Dedifferentiated amniotic fluid mesenchymal stem cell (primary cell): ENCODE measurements around the gene PDXK.

ENCODE experiments used
- DNase-seq: peaks from one replicate; pipeline ENCODE4 v3.0.0-alpha.2; 2016; ENCODE audit errors: extremely low spot score

Gene PDXK

DNA sequence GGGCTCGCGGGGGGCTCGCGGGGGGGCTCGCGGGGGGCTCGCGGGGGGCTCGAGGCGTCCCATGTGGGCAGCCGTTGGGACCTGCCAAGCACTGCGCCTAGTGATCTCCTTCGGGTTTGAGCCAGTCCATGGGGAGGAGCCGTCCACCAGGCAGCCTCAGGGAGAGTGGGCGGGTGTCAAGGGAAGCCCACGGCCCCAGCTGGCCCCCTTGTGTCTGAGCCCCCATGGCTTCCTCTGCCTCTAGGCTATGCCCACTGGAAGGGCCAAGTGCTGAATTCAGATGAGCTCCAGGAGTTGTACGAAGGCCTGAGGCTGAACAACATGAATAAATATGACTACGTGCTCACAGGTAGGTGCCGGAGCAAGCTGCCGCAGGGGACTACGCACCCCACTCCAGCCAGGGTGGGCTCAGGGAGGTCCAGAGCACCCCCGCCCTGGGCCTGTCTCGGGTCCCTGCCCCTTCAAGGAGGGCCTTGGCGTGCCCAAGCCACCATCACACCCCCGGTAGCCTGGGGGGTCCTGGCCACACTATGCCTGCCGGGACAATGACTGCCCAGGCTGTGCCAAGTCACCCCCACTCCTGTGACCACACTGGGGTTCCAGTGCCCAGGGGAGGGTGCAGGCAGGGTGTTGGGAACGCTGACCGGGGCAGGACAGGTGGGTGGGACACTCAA lies 22.6 kb downstream of the PDXK start:
- DNase-seq, result no peak

DNA sequence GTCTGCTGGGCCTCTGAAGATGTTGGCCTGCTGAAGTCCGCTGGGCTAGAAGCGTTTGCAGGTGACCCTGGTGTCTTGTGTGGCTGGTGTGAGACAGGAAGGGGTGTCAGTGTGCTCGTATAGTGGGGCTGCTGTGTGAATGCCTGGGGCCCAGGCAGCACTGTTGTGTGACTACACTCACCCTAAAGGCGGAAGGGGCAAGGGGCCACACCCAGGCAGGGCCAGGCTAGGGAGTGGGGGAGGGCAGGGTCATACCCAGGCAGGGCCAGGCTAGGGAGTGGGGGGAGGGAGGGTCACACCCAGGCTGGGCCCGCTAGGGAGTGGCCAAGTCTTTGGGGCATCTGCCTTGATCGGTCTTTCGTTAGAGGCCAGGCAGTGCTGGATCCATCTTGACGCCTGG lies 25.0 kb downstream of the PDXK start:
- no peak for DNase-seq

DNA sequence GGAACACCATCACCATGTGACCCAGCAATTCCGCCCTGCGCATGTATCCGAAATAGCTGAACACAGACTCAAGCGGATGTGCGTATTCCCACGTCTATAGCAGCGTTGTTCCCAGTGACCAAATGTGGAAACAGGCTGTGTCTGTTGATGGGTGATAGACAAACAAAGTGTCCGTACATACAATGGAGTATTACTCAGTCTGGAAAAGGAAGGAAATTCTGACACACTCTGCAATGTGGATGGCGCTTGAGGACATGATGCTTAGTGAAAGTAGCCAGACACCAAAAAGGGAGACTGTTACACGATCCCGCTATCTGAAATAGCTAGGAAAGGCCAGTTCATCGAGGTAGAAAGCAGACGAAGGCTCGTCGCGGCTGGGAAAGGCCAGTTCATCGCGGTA lies 25.8 kb downstream of the PDXK start:
- DNase-seq, result no peak

DNA sequence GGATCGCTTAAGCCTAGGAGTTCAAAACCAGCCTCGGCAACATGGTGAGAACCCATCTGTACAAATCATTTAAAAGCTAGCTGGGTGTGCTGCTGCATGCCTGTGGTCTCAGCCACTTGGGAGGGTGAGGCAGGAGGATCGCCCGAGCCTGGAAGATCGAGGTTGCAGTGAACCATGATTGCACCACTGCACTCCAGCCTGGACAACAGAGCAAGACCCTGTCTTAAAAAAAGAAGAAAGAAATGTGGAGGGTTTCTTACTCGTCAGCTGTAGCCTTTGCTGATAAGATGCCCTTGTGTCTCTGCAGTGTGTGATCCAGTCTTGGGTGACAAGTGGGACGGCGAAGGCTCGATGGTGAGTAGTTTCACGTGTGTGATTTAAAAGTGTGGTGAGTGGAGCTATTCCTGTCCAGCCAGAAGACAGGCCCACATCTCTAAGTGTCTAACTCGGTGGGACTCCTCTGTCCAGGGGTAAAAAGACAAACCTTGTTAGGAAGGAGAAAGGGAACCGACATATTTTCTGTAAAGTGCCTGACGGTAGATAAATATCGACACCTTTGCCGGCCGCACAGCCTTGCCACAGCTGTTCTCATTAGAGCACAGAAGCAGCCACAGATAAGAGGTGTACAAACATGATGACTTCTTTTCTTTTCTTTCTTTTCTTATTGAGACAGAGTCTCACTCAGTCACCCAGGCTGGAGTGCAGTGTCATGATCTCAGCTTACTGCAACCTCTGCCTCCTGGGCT lies 27.0 kb downstream of the PDXK start:
- no peak for DNase-seq

DNA sequence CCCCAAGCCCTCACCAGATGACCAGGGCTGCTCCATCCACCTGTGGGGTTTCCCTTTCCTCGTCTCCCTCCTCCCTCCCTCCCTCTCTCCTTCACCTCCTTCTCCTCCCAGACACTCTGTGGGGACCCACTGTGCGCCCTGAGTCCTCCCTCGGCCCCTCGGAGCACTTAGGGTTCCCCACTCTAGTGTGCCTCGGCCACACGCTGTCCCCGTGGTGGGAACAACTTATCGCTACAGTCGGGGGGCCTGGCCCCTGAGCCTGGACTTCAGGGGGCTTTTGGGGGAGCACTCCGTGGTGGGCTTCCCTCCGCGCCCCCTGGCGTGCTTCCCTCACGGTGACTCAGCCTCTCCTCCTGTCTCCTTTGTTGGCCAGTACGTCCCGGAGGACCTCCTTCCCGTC lies 29.7 kb downstream of the PDXK start:
- no peak for DNase-seq

DNA sequence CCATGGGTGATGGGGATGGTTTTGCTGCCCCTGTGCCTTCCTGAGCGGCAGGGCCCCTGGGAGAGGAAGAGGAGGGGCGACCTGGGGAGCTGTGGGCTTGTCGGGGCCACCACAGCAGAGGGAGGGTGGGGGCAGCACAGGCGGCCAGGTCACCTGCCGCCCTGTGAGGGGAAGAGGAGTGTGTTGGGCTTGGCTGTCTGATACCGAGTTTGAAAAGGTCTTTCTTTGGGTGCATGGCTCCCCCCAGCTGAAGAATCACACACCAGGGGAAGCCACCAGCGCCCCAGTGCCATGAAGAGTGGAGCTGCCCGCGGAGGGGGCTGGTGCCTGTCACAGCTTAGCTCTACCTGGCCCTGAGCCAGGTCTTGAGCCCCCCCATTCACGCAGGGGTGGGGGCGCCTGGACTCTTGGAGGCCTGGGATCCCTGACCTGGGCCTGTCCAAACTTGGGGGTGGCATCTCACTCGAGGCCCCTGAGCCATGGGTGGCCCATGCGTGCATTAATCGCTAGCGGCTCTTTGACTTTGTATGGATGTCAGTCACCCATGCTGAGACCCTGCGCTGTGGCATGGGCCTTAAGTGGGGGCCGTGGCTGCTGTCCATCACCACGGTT lies 30.8 kb downstream of the PDXK start:
- DNase-seq, result no peak

DNA sequence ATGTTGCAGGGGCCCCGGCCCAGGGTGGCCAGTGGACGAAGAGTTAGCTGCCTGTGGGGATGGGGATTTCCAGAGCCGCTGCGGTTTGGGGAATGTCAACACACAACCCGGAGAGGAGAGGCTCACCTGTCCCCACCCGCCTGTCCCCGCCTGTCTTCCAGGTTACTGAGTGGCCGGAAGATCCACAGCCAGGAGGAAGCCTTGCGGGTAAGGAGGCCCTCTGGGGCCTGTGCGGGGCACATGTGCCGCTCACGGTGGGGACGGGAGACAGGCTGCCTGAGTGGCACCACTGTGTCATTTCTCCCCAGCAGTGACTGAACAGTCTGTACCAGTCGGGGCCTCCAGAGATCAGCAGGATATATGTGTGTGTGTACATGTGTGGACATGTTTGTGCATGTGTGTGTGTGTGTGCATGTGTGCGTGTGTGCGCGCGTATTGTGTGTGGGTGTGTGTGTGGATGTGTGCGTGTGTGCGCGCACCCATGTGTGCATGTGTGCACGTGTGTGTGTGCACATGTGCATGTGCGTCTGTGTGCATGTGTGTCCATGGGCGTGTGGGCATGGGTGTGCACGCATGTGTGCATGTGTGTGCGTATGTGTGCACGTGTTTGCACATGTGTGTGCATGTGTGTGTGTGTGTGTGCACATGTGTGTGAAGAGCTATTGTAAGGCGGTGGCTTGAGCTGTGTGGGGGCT lies 31.6 kb downstream of the PDXK start:
- no peak for DNase-seq

DNA sequence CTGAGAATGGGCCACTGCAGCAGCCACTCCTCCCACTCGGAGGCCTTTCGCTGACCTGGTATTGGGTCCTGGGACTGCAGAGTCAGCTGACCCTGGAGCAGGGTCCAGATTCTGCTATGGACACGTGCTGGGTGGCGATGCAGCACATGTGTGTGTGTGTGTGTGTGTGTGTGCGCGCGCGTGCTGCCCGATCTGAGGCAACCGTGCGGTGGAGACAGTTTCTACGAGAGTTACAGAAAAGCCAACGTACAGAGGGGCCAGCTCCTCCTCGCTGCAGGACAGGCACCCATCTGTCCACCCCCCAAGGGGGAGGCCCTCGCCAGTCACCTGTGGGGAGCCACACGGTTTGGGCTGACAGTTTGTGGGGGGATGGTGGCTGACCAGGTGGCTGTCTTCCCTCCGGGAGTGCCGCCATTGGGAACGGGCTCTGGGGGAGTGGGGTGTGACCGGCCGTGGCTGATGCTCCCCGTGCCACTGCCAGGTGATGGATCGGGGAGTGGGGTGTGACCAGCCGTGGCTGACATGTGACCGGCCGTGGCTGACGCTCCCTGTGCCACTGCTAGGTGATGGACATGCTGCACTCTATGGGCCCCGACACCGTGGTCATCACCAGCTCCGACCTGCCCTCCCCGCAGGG lies 33.1 kb downstream of the PDXK start:
- no peak for DNase-seq

DNA sequence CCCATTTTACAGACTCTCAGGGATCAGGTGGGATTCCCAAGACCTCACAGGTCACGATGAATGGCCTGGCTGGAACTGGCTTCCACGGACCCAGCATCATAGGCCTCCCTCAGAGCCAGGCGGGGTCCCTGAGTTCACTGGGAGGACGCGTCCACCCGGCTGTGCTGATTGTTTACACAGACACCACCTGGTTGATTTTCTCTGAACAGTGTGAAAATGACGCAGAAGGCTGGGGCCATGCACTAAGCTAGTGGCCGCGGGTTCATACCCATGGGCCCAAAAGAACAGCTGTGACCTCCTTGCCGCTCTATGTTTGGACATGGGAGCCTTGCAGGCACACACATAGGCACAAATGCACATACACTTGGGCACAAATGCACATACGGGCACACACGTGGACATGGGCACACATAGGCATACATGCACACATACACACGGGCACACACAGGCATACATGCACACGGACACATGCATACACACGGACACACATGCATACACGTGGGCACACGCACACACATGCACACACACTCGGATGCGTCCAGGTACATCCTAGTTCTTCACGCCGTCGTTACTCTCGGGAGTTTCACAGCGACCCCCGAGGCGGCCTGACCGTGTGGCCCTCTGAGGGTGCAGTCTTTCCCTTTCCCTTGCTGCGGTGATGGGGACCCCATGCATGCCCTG lies 34.0 kb downstream of the PDXK start:
- DNase-seq, result no peak

DNA sequence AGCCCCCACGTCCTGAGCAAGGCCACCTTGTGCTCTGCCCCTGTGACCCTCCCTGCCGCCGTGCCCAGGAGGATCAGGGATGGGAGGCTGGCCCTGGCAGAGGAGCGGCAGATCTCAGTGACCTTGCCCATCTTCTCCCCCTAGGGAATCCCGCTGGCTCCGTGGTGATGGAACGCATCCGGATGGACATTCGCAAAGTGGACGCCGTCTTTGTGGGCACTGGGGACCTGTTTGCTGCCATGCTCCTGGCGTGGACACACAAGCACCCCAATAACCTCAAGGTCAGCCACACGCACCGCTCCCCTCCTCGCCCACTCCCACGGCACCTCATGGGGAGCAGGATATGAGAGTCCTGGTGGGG lies 34.5 kb downstream of the PDXK start:
- no peak for DNase-seq

DNA sequence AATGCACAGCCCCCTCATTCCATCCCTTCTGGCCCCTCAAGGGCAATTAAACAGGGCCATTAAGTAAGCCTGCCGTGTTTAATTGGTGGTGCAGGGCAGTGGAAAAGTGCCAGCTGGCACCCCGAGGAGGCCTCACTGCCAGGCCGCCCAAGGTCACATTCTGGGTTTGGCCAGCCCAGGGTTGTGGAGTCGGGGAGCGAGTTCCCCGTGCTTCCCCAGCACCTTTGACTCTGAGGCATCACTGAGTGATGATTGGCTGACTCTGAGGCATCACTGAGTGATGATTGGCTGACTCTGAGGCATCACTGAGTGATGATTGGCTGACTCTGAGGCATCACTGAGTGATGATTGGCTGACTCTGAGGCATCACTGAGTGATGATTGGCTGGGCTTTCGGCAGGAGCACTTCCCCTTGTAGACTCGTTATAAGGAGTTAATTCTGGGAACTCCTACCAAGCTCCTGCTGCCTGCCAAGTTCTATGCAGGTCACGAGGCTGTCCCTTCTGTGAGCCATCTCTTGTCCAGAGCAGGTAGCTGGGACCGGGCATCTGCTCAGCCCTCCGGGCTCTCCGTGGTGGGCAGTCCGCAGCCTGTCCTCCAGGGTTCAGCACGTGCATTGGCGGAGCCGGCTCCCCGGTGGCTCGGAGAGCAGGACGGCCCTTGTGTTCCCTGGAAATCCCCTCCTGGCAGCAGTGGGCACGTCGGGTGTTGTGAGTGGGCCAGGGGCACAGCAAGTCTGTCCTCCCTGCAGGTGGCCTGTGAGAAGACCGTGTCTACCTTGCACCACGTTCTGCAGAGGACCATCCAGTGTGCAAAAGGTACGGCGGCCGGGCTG lies 36.2 kb downstream of the PDXK start:
- DNase-seq, result no peak

DNA sequence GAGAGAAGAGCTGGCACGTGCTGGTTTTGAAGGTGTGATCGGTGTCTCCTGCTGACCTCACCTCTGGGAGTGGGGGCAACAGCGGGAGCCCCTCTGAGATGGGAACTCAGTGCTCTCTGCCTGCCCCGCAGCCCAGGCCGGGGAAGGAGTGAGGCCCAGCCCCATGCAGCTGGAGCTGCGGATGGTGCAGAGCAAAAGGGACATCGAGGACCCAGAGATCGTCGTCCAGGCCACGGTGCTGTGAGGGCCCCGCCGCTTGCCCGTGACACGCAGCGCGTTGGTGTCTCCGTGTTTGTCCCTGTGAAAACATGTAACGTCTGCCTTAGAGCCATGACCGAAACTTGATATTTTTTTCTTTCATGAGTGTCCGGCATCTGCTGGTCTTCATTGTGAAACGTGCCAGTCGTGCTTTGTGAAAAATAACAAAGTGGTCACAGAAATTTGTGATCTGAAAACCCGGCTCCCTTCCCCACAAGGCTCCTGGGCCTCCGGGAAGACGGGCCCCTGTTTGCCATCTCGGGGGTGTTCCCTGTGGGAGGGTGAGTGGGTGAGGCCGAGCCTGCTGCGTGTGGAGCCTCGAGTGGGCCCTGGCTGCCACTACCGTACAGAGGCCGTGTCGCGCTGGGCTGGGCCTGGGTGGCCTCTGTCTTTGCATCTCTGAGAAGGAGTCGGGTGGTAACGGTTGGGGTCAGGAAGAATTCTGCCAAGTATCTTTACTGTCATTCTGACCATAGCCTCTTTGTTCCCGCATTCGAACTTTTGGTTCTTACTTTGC lies 37.1 kb downstream of the PDXK start:
- DNase-seq, result no peak

DNA sequence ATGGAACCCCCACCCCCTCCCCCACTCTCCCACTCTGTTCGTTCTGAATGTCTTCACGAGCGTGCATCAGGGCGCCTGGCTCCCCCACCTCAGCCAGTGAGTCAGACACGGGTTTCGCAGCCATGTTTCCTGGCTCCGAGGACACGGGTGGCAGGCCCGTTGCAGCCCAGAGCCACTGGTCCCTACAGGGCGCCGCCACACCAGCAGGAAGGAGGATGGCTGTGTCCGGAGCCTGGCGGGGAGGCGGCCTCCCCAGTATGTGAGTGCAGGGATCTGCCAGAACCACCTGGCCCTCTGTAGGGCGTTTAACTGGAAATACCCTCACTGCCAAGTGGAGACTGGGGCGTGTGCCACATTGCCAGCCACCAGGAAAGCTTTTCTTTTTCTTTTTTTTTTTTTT lies 38.7 kb downstream of the PDXK start:
- no peak for DNase-seq

DNA sequence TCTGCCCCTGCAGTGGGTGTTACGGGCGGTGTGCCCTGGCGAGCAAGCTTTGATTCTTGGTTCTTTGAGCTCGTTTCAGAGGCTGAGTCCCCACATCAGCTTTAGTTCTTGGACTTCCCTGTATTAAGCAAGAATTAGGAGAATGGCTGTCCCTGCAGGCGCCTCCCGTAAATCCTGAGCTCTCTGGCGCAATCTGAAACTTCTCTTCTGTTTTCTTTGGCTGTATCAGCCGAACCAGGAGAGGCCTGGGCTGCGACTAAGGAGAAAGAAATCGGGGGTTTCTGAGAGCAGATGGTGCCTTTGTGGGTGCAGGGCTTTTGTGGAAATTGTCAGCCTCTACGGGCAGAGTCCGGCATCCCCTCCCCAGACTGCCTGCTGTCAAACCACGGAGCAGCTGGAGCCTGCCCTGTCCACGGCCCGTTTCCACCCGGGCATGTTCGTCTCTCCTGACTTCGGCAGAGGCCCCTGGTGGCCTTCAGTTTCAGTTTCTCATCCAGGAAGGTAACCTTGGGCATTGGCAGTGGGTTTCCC lies 39.2 kb downstream of the PDXK start:
- peak; percentile 42 for DNase-seq

DNA sequence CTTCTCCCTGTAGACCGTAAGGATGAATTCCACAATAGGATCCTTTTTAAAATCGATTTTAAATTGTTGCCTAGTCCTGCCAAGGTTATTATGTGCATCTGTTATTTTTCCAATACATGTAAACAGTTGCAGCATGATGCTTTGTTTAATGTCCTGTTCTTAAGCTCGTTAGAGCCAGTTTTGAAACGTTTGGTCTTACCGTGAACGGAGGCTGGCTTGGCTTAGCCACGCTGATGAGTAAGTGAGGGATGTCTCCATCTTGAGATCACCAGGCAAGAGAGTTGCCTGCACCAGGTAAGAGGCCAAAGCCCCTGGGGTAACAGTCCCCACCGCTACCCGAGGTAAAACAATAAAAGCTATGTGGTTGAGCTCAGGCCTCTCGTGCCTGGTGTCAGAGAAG lies 39.9 kb downstream of the PDXK start:
- DNase-seq, result no peak

DNA sequence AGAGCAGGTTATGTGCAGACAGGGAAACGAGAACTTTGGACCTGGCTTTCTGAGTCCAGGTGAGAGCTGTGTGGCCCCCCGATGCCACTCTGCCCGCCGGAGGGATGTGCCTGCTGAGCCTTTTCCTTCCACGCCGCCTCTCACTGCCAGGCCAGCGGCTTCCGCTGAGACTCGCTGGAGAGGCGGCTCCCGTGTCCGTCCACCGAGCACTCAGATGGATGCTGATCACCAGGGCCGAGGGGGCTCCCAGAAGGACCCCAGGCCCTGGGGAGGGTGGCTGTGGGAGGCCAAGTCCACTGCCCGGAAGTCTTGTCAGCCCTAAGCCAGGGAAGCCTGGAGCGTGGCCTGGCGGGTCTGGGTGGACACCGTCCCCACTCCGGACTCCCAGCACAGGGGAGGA lies 40.7 kb downstream of the PDXK start:
- DNase-seq, result no peak

DNA sequence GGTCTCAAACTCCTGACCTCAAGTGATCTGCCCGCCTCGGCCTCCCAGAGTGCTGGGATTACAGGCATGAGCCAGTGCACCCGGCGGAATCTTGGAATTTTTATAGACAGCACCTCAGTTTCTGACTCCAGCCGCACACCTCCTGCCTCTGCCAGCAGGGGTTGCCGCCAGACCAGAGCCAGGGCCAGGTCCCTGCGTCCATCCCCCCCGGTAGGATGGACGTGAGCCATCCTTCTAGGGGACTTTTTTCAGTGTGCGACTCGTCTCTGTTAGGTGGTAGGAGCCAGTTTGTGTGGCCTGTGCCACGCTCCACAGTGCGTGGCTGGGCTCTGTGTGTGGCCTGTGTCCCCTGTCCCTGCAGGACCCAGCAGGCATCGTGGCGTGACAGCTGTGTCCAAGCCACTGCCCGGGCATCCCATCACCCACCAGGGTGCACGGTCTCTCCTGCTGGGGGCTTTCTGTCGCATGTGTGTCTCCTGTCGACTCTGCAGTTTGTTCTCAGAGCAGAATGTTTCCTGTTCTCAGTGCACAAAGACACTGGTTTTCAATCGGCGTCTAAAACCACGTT lies 41.5 kb downstream of the PDXK start:
- DNase-seq, result no peak

DNA sequence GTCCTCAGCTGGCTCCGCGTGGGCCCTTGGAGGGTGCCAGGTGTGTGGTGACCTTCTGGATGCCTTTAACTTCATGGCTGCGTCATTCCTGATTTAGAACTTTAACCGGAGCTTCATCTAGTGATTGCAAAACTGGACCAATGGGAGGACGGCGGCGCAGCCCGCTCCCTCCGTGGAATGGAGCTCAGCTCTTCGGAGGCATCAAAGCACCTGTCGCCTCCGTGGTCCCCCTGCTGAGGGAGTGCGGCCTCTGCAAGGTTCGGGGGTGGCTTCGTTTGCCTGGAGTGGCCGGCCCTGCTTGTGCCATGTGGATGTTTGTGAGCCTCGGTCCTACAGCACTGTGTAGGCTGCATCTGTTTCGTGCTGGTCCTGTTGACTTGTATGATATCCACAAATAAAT lies 43.0 kb downstream of the PDXK start:
- no peak for DNase-seq
